GM18909 (cell line): Measurements from ENCODE around the gene BAK1.

Source experiments
- ATAC-seq: cut with Tn5 transposase; IDR thresholded peaks from one replicate; pipeline ENCODE4 v1.9.1; 2021; ENCODE audit warnings: mild to moderate bottlenecking; ENCODE audit not compliant: unreplicated experiment, poor library complexity

Gene BAK1

DNA sequence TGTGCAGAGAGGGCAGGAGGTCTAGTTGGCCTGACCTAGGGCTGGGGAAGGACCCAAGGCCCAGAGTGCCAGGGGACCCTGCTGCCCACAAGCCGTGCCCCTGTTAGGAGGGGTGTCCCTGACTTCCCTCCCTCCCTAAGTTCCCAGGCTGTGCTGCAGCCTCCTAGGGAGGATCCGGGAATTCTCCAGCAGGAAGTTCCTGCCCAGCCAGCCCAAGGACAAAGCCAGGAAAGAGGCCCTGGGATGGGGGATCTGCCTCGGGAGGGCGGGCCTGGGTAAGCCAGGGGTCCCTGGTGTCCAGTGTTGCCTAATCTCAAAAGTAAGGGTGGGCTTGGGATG is 9.3 kb upstream of the BAK1 start:
- ATAC-seq: no peak

DNA sequence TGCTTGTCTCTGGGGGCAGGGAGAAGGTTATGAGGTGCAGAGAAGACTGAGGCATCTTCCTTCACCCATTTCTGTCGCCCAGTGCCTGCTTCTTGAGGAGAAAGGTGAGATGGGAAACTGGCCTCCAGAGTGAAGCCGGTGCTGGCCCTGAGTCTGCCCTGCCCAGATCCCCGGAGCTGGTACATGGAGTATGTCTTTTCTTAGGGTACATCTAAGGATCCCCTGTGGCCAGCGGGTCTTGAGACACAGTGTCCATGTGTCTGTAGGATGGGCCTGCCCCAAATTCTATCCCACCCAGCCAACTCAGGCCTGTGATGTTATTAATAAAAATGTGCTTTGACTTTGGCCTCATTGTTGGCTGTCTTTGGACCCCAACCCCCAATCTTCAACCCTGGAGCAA is 8.8 kb upstream of the BAK1 start:
- no peak for ATAC-seq

DNA sequence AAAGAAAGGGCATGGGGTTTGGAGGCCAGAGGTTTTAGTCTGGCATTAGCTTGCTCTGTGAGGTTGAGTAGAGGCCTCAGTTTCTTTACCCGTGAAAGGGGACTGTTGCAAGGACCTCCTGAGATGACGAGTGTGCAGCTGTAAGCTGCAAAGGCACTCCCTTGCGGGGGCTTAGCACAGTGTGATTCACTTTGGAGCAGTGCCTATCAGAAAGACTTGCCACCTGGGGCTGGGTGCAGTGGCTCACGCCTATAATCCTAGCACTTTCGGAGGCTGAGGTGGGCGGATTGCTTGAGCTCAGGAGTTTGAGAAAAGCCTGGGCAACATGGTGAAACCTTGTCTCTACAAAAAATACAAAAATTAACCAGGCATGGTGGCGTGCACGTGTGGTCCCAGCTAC is 7.5 kb upstream of the BAK1 start:
- no peak for ATAC-seq

DNA sequence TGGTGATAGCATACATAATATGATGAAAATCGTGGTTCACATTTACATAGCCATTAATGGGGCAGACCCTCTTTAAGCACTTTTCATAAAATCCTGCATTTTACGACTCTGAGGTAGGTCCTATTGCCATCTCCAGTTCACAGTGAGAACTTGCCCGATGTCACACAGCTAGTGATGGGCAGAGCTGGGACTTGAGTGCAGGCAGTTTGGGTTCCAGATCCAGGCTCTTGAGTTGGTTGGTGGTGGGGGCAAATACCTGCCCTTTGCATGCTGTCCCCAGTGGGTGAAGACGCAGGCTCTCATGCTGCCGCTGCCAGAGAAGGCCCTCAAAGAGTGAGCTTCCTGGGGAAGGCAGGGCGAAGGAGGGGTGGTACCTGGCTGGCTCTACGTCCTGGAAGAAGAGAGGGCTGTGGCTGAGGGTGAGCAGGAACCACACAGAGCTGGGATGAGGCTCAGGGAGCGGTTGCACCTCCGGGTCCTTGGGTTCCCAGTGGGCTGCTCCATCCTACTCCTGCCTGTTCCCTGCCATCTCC is 6.1 kb upstream of the BAK1 start:
- ATAC-seq: no peak

DNA sequence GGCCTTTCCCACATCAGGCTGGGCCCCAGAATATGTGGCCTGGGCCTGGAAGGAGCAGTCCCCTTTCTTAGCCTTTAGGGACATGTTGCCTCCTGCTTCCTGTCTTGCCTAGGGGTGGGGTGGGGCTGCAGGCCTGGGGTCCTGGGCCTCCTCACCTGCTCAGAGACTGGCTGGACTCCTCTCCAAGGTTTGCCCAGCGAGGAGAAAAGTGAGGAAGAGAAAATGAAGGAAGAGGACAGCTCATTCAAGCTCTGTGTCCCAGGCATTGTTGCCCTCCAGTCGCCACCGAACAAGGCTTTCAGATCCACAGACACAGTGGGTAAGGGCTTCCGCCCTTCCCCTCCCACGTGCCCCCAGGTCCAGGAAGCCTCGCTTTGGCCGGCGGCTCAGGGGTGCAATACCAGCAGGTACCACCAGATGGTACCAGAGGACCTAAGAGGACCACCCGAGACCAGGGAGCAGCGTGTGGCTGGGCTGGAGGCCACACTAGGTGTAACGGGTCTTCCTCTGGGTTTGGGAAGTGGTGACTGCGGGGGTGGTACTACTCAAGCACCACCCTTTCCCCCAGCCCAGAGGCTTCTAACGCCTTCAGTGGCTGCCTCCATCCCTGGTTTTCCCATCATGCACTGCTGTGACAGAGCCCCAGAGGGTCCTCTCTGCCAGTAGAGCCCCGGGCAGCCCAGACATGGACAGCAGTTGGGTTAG is 5.5 kb upstream of the BAK1 start:
- ATAC-seq: peak; percentile 72

DNA sequence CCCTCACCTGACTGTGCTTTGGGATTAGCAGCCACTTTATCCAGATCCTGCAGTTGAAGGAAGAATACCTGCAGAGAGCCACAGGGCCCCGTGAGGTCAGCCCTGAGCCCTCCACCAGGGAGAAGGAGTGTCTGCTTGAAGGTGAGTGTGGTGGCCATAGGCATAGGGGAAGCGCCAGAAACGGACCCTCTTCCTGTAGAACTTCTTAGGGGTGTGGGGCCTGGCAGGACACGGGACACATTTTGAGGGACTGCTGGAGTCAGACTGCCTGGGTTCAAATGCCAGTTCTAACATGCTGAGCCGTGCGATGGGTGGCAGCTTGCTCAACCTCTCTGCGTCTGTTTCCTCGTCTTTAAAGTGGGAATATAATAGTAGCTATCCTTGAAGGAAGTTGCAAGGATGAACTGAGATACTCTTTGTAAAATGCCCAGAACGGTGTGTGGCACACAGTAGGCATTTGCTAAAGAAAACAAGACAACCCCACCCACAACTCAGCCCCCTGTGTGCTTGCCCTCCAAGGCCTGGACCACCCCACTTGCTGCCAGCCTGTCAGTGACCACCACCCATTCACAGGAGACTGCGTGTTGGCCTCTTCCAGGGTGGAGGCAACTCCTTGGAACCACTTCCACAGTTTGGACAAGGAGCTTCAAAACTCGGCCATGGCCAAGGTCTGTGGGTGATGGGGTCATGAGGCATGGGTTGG is 4.8 kb upstream of the BAK1 start:
- ATAC-seq: no peak

DNA sequence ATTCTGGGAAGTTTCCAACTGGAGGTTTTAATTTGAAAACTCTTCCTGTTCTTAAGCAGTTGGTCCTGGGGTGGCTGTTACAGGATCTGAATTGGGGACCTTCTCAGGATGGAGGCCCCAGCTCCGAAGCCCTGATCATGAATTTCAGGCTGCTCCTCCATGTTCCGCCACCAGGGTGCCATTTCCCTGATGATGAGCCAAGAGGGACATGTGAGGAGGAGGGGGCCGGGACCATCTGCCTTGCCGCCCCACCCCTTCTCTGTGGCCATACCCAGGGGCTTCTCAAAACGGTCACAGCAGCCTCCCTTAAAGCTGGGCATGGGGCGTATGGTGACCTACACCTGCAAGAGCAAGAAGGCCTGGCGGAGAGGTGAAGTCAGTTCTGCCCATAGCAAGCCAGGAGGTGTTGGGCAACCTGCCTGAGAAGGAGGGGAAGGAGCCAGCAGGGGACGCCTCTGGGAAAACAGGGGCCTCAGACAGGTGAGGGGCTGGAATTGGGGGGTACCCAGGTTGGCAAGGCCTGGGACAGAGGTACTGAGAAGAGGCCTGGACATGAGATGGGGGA is 3.6 kb upstream of the BAK1 start:
- no peak for ATAC-seq

DNA sequence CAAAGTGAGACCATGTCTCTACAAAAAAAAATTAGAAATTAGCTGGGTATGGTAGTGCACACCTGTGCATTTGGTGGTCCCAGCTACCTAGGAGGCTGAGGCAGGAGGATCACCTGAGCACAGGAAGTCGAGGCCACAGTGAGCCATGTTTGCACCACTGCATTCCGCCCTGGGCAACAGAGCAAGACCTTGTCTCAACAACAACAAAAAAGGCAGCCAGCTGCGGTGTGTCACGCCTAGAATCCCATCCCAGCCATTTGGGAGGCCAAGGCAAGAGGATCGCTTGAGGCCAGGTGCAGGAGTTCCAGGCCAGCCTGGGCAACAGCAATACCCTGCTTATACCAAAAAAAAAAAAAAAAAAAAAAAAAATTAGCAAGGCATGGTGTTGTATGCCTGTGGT is 1.1 kb upstream of the BAK1 start:
- ATAC-seq: no peak

DNA sequence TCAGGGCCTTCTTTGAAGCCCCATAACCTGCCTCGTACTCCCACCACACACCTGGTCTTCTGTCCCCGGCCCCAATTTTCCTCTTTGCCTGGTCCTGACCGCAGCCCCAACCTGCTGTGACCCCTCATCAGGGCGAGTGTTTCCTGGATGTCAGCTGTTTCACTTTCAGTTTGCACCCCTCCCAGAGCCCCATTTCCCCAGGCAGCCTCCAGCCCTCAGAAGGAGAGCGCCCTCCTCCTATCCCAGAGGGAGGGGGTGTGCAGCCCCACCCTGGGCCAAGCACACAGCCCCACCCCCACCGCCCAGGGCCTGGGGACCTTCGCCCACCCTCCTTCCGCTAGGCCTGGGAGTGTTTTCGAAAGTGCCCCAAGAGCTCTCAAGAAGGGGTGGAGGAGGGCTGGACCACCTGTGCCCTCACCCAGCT is 1.5 kb downstream of the BAK1 start:
- no peak for ATAC-seq

DNA sequence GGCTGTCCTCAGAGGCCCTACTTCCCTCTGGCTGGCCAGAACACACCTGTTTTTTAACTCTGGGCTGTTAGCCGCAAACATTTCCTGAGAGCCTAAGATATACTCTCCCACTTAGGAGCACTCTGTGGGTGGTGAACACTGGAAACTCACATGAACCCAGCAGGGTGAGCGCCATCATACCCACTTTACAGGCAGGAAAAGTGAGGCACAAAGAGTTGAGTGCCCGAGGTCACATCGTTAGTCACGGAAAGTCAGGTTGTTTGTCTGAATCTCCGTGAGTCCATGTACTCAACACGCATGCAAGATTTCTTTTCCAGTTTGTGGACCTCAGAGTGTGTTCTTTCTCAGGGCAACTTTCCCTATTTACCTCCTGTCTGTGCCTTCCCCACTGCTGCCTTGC is 1.9 kb downstream of the BAK1 start:
- no peak for ATAC-seq

DNA sequence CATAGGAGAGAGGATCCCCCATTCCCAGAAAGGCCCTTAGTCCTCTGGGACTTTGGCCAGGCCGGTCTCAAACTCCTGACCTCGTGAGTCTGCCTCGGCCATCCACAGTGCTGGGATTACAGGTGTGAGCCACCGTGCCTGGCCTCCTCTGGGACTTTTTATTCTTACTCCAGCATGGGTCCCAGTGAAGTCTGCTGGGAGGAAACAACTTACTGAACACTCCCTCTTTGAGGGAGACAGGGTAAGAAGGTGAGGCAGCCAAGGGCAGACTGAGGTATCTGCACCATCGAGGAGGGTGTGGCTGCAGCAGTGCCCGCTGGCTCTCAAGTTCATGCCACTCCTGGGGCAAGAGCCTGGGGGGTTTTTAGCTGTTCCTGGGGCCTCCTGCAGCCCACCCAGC is 2.4 kb downstream of the BAK1 start:
- ATAC-seq: no peak

DNA sequence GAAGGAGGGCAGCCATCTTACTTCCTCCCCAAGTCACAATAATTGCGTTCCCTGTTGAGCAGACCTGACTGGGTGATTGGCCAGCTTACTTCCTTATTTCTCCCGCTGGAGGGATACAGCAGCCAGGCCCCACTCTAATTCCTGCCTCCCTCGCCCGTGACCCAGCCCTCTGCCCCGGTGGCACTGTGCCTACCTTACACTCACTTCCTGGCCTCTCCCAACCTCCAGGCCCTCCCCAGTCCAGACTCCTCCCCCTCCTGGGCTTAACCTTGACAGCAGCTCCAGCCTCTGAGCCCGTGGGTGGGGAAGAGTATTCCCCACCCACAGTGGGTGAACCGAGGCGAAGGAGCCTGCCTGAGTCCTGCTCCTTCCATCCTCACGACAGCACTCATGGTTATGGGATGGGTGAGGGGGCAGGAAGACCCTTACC is 3.0 kb downstream of the BAK1 start:
- ATAC-seq: no peak

DNA sequence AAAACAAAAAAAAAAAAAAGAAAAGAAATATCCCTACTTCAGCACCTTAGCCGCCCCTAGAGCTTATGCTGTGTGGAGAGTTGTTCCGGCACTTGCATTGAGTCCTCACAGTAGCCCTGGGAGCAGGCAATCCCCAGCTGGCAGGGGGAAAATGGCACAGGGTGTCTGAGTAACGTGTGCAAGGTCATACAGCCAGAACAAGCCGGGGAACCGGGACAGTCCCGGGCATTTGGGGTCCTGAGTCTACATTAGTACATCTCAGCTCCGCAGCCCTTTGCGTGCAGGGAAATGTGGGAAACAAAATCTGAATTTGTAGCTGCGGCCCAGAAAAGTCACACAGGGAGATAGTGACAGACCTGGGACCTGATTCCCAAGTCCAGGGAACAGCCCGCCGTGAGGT is 3.4 kb downstream of the BAK1 start:
- no peak for ATAC-seq

DNA sequence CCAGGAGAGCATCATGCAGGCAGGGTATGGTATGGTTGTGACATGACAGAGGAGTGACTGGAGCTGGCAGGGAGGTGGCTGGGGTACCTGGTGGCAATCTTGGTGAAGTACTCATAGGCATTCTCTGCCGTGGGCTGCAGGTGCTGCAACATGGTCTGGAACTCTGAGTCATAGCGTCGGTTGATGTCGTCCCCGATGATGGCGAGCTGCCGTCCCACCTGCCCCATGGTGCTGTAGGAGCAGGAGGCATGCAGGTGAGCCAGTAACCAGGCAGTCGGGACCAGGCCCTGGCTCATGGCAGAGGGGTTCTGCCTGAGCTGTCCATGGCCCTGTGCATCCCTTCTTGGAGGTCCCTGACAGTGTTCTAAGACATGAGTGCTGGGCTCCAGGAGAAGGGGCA is 4.9 kb downstream of the BAK1 start:
- no peak for ATAC-seq

DNA sequence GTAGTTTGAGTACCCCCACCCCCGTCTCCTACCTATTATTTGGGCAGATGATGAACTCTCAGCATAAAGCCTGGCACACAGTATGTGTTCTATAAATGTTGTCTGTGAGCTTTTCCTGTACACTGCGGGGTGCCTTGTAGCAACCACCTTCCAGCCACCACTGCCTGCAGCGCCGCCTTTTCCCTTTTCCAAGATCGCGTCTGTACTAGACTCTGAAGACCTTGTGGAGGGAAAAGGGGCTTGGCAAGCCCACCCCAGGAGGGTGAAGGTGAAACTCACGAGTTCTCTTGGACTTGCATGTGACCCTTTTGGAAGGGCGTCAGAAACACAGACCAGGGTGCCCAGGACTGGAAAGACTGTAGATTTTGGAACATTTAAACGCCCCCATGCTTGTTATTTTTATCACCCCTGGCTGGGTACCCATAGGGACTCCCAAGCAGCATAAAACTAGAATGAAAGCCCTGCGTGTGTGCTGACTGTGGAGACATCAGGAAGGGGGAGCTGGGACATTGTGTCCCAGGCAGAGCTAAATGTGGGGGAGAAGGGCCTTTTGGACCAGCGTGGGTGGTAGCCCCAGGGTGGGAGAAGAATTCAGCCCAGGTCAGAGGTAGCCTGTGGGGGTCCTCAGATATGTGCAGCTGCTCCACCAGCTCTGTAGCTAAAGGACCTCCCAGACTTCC is 8.3 kb downstream of the BAK1 start:
- ATAC-seq: no peak

DNA sequence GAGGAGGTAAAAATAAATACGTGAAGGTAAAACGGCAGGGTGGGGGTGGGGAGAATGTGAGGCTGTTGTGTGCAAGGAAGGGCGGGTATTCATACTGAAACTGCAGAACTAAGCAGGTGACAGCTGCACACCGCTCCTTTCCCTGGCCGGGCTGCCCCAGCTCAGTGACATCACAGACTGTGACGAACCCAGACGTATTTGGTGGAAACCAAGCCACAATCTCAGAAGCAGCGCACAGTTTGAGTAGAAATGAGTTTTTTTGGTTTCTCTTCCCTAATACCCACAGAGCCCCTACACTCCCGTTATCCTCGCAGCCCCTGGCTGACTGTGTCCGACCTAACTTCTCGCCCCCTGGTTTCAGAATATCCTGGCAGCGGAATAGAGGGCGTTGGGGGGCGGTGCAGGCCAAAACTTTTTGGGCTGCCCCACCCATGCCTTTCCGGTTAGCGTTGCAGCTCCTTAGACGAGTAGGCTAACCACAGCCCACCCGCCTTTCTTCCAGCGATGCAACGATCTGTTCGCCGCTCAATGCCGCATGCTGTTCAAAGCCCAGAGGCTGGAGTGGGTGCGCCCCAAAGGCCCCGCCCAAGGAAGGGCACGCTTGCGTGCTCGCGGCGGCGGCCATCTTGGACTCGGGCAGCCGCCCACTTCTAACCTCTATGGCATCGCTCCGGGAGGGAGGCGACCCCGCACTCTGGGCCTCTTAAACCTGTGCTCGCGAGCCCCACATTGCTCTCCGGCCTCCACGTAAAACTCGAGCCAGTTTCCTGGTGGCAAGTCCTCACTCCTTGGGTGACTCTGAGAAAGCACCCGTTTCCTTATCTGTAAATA is 9.1 kb downstream of the BAK1 start:
- ATAC-seq: peak; percentile 80

DNA sequence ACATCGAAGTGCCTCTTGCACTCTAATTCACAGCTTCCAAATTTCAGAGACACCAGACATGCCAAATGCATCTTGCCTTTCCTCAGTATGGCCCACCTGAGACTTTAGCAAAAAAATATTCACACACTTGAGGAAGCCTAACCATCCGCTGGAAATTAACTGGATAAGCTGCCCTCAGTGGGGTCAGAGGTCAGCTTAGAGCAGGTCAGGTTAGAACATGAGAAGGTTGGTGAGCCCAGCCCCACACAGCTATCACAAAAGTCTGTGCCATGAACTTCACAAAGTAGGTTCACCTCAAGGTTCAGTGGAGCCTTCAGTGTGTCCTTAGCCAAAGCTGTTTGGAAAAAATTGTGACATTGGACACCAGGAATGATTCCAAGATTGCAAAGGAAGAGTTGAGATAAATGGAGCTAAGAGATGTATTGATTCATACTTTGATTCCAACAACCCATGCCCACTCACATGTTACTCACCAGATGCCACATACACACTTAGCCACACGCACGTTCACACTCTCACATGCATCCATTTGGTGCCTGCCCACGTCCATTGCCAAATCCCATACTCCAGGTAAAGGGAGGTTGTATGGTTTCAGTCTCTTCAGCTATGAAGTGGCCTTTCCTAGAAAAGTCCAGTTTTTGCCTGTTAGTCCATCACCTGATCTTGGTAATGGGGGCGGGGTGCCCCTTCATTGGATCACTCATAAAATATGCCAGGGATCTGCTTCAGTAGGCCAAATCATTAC is 11.1 kb downstream of the BAK1 start:
- ATAC-seq: no peak

DNA sequence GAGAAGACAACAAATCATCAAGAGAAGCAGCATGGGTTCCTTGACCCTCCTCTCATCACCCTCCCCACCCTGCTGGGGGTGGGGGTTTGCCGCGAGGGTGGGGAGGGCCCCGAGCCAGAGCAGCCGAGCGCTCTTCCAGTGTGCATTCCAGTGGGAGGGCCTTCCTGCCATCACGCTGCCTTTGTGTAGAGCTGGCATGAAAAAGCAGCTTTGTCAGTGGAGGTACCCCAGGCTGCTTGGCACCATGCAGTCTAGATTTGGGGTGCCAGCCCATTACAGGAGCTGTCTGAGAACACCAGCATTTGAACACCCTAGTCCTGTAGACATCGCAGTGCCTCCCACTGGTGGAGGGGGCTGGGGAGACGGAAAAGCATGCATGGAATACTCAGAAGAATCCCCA is 12.2 kb downstream of the BAK1 start:
- ATAC-seq: no peak

DNA sequence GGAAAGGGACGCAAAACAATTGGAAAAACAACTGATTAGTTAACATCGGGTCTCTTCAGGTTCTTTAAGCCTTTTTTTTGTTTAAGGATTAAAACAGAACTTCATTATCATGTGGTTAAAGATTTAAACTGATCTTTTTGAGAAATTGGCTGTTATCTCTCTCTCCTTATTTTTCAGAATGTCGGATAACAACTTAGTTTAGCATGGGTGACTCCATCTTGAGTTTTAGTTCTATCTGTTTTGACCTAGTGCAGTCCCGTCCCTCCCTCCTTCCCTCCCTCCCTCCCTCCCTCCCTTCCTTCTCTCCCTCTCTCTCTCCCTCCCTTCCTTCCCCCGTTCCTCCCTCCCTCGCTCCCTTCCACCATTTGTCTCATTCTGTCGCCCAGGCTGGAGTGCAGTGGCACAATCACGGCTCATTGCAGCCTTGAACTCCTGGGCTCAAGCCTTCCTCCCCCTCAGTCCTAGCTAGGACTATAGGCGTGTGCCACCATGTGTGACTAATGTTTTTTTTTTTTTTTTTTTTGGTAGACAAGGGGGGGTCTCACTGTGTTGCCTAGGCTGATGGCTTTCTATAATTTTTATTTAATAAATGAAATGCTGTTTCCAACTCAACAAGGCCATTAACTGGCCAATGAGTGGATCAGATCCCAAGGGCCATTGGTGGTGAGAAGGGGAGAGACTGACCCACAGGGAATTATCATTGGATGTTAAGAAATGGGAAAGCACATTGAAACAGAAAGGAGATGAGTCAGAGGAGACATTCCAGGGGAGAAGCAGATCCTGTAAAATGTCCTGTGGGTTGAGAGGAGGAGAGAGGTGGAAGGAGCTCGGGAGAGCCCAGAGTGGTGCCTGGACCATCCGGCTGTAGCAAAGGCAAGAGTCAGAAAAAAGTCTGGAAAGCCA is 13.6 kb downstream of the BAK1 start:
- ATAC-seq: no peak
